SU-DHL-6 (cell line): ENCODE data around the gene ALOX5AP.

Source experiments
- H2AFZ ChIP-seq: fragments of 200-600 bp; sonication (generic); 2 replicates; pipeline ENCODE4 v1.6.1; 2014; ENCODE audit warnings: low read depth, mild to moderate bottlenecking, moderate library complexity, mixed read lengths, antibody characterized with exemption, low read length; ENCODE audit not compliant: severe bottlenecking
- H3F3A ChIP-seq: fragments of 200-600 bp; shearing (Covaris generic); 2 replicates; pipeline ENCODE4 v1.6.0; 2016; ENCODE audit warnings: antibody characterized with exemption, mild to moderate bottlenecking; ENCODE audit not compliant: insufficient read depth
- H3K27ac ChIP-seq: fragments of 200-600 bp; sonication (generic); 2 replicates; pipeline ENCODE4 v1.5.1; 2016; ENCODE audit warnings: low read depth, mild to moderate bottlenecking, low read length, moderate library complexity, mixed read lengths
- H3K27me3 ChIP-seq: fragments of 200-600 bp; sonication (generic), shearing (Covaris generic); 2 replicates; pipeline ENCODE4 v1.6.0; 2014; ENCODE audit warnings: mild to moderate bottlenecking, low read length
- H3K36me3 ChIP-seq: fragments of 200-600 bp; sonication (generic); 2 replicates; pipeline ENCODE4 v1.6.1; 2014; ENCODE audit warnings: mild to moderate bottlenecking, low read length, mixed read lengths
- H3K4me2 ChIP-seq: fragments of 300-600, 200-600 bp; shearing (Covaris generic), sonication (generic); 2 replicates; pipeline ENCODE4 v1.6.0; 2014; ENCODE audit warnings: low read length, low read depth, mild to moderate bottlenecking; ENCODE audit not compliant: poor library complexity, severe bottlenecking
- H3K4me3 ChIP-seq: fragments of 200-600 bp; sonication (generic); 2 replicates; pipeline ENCODE4 v1.5.1; 2014; ENCODE audit warnings: antibody characterized with exemption, low read length, mild to moderate bottlenecking, mixed read lengths; ENCODE audit not compliant: insufficient read depth, poor library complexity, severe bottlenecking
- H3K79me2 ChIP-seq: fragments of 200-600 bp; sonication (generic); 2 replicates; pipeline ENCODE4 v1.6.1; 2014; ENCODE audit warnings: mild to moderate bottlenecking, low read length, moderate library complexity; ENCODE audit not compliant: insufficient read depth
- H3K9ac ChIP-seq: fragments of 200-600 bp; sonication (generic); 2 replicates; pipeline ENCODE4 v1.7.0; 2014; ENCODE audit warnings: mild to moderate bottlenecking, low read length
- H3K9me2 ChIP-seq: fragments of 200-600 bp; sonication (generic); replicated peaks from 2 replicates; pipeline ENCODE4 v1.6.1; 2014; ENCODE audit warnings: low read length; ENCODE audit not compliant: insufficient read depth
- H3K9me3 ChIP-seq: fragments of 200-600 bp; sonication (generic); 2 replicates; pipeline ENCODE4 v1.6.1; 2014; ENCODE audit warnings: low read length, mixed read lengths; ENCODE audit not compliant: insufficient read depth
- H4K20me1 ChIP-seq: fragments of 200-600 bp; sonication (generic); 2 replicates; pipeline ENCODE4 v1.6.1; 2014; ENCODE audit warnings: low read depth, mild to moderate bottlenecking, antibody characterized with exemption, low read length, moderate library complexity, mixed read lengths
- CTCF ChIP-seq: fragments of 200-600 bp; sonication (generic); IDR thresholded peaks from one replicate; pipeline ENCODE4 v1.5.1; 2017; ENCODE audit warnings: antibody characterized with exemption, mild to moderate bottlenecking, low read length, moderate library complexity; ENCODE audit not compliant: insufficient read depth, poor library complexity, severe bottlenecking
- EZH2phosphoT487 ChIP-seq: fragments of 200-600 bp; sonication (generic), shearing (Covaris generic); conservative IDR thresholded peaks from 2 replicates; pipeline ENCODE4 v1.6.1; 2018; ENCODE audit warnings: mild to moderate bottlenecking, antibody characterized with exemption, low read length, moderate library complexity, mixed read lengths

The ALOX5AP gene

GRCh38 chr13:30735025-30735871 is at the start of gene ALOX5AP:
Gene ALOX5AP, plus strand, starts transcription at chr13:30735543. Its CDS starts 63 bp downstream, at chr13:30735606.
- Histone ChIP-seq H3K4me3 (peak within 1 kb of the TSS; percentile 71), H3K9me3 (no peaks in the 10 kb centered on the region), H3F3A (peaks cover 15% of the 10 kb centered on the region; the same call in 1 of the 2 replicates), H3K9ac (peak within 1 kb of the TSS; percentile 63), H3K79me2 (peaks cover 21% of the 10 kb centered on the region), H3K36me3 (no peaks in the 10 kb centered on the region), H4K20me1 (no peaks in the 10 kb centered on the region), H3K4me2 (peak within 1 kb of the TSS; percentile 98), H3K27ac (peak within 1 kb of the TSS; percentile 83), H2AFZ (peak within 1 kb of the TSS; percentile 77), H3K27me3 (no peaks in the 10 kb centered on the region), H3K9me2 (no peaks in the 10 kb centered on the region)
- TF ChIP-seq CTCF (no peak), EZH2phosphoT487 (no peak)

DNA sequence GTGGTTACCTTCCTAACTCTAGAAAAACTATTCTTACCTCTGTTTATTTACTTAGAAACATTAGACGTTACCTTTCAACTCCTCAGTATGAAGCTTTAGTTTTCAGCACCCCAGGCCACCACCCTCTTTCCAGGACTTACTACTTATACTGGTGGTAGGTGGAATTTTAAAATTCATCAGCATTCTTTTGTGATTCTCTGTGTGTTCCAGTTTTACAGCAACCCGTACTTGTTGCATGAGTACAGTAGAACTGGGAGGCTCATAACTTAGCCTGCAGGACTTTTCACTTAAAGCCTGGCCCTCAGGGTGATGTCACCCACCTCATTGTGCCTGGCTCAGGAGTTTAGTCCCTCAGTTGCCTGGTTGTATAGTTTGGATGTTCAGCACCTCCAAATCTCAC is 49.4 kb upstream of the ALOX5AP start:
- Histone ChIP-seq H3K9me3 (no peaks in the 10 kb centered on the region), H3K27me3 (no peaks in the 10 kb centered on the region), H3F3A (no peaks in the 10 kb centered on the region), H3K9ac (no peak overlapping the region), H3K4me2 (no peak overlapping the region), H2AFZ (no peak overlapping the region), H3K27ac (no peak overlapping the region), H4K20me1 (no peaks in the 10 kb centered on the region), H3K79me2 (no peaks in the 10 kb centered on the region), H3K9me2 (no peaks in the 10 kb centered on the region), H3K36me3 (no peaks in the 10 kb centered on the region), H3K4me3 (no peak overlapping the region)
- TF ChIP-seq EZH2phosphoT487, result no peak
- TF ChIP-seq CTCF, result no peak

- TF ChIP-seq CTCF (no peak), EZH2phosphoT487 (no peak)
- no peak overlapping the region for H2AFZ ChIP-seq
- no peaks in the 10 kb centered on the region for H3K36me3 ChIP-seq
- H3K27ac ChIP-seq, result no peak overlapping the region
- no peaks in the 10 kb centered on the region for H3K27me3 ChIP-seq
- H3K79me2 ChIP-seq, result no peaks in the 10 kb centered on the region
- no peak overlapping the region for H3K4me2 ChIP-seq
- H3F3A ChIP-seq, result no peaks in the 10 kb centered on the region
- no peaks in the 10 kb centered on the region for H3K9me2 ChIP-seq
- no peaks in the 10 kb centered on the region for H4K20me1 ChIP-seq
- H3K9me3 ChIP-seq, result no peaks in the 10 kb centered on the region
- H3K9ac ChIP-seq, result no peak overlapping the region
- H3K4me3 ChIP-seq, result no peak overlapping the region
Measured at GRCh38 chr13:30687601-30688000, 47.7 kb upstream of the ALOX5AP start.
